ENCODE results near the gene SH2D6. TPM values are rescaled to one million over a fixed set of nuclear protein-coding genes. Genes with fewer than 3 reads are reported as not detected.

SH2D6 gene
- total RNA-seq, 1 donor from 2014 or later, result 0.64 TPM

- Mint-ChIP-seq H3K27me3 (ENCODE audit: unreplicated experiment) (no peaks in the 10 kb centered on the region), H3K4me1 (ENCODE audit: low read depth, unreplicated experiment) (no peaks in the 10 kb centered on the region), H3K36me3 (ENCODE audit: unreplicated experiment) (no peaks in the 10 kb centered on the region), H3K4me3 (ENCODE audit: unreplicated experiment) (no peak overlapping the region), H3K9me3 (ENCODE audit: unreplicated experiment) (no peaks in the 10 kb centered on the region), H3K27ac (ENCODE audit: unreplicated experiment) (no peak overlapping the region)
- DNase-seq, result no peak
- TF ChIP-seq CTCF (IDR thresholded peaks at IDR 0.05; ENCODE audit: partially characterized antibody, unreplicated experiment), result no peak
These were observed 49.7 kb downstream of the SH2D6 start for GRCh38 chr2:85468096-85468703.

GRCh38 chr2:85468704-85469349 lies 50.3 kb downstream of the SH2D6 start:
- no peak for TF ChIP-seq CTCF (IDR thresholded peaks at IDR 0.05; ENCODE audit: partially characterized antibody, unreplicated experiment)
- Mint-ChIP-seq H3K9me3 (ENCODE audit: unreplicated experiment) (no peaks in the 10 kb centered on the region), H3K27ac (ENCODE audit: unreplicated experiment) (no peak overlapping the region), H3K4me1 (ENCODE audit: low read depth, unreplicated experiment) (peaks cover 1% of the 10 kb centered on the region), H3K4me3 (ENCODE audit: unreplicated experiment) (no peak overlapping the region), H3K27me3 (ENCODE audit: unreplicated experiment) (no peaks in the 10 kb centered on the region), H3K36me3 (ENCODE audit: unreplicated experiment) (no peaks in the 10 kb centered on the region)
- no peak for DNase-seq

- H3K27ac Mint-ChIP-seq (ENCODE audit: unreplicated experiment), result no peak overlapping the region
- H3K4me3 Mint-ChIP-seq (ENCODE audit: unreplicated experiment), result no peak overlapping the region
- DNase-seq, result no peak
- no peak for TF ChIP-seq CTCF (IDR thresholded peaks at IDR 0.05; ENCODE audit: partially characterized antibody, unreplicated experiment)
- peaks cover 4% of the 10 kb centered on the region for H3K4me1 Mint-ChIP-seq (ENCODE audit: low read depth, unreplicated experiment)
- H3K9me3 Mint-ChIP-seq (ENCODE audit: unreplicated experiment), result no peaks in the 10 kb centered on the region
- no peaks in the 10 kb centered on the region for H3K27me3 Mint-ChIP-seq (ENCODE audit: unreplicated experiment)
- H3K36me3 Mint-ChIP-seq (ENCODE audit: unreplicated experiment), result no peaks in the 10 kb centered on the region
These were observed 52.6 kb downstream of the SH2D6 start for GRCh38 chr2:85470850-85471800.

DNA sequence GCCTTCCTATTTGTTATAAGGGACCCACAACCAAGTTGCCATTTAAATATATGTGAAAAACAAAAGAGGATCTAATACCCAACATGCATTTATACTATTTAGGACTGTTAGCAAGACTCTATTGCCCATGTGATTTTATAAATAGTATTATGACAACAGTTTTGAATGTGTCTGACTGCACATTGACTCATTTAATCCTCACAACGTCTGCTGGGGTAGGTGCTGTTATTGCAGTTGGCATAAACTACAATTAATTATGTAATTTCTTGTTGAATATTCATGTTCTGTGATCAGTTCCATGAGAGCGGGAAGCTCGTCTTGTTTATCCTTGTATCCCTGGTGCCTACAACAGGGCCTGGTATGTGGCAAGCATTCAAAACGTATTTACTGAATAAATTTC lies 53.7 kb downstream of the SH2D6 start:
- peaks cover 5% of the 10 kb centered on the region for H3K4me1 Mint-ChIP-seq (ENCODE audit: low read depth, unreplicated experiment)
- H3K36me3 Mint-ChIP-seq (ENCODE audit: unreplicated experiment), result no peaks in the 10 kb centered on the region
- no peak for TF ChIP-seq CTCF (IDR thresholded peaks at IDR 0.05; ENCODE audit: partially characterized antibody, unreplicated experiment)
- DNase-seq, result no peak
- H3K27me3 Mint-ChIP-seq (ENCODE audit: unreplicated experiment), result no peaks in the 10 kb centered on the region
- H3K27ac Mint-ChIP-seq (ENCODE audit: unreplicated experiment), result no peak overlapping the region
- no peaks in the 10 kb centered on the region for H3K9me3 Mint-ChIP-seq (ENCODE audit: unreplicated experiment)
- H3K4me3 Mint-ChIP-seq (ENCODE audit: unreplicated experiment), result no peak overlapping the region

Measured in glutamatergic neuron (in vitro differentiated cells).